Measurements from ENCODE around the gene ECM2. TPM values are rescaled to one million over a fixed set of nuclear protein-coding genes. Genes with fewer than 3 reads are reported as not detected.
A peak's percentile ranks its signal among the peaks of the same experiment; 100 is the strongest.

ECM2 gene
- total RNA-seq, 4 donors from 2014 or later = 9.6 to 20.1 (median 12.1) TPM

GRCh38 chr9:92509050-92509449 lies 26.7 kb downstream of the ECM2 start:
- no peak overlapping the region for H3K27ac ChIP-seq
- TF ChIP-seq POLR2A (IDR thresholded peaks at IDR 0.05) (no peak), CTCF (IDR thresholded peaks at IDR 0.05) (no peak)
- no peaks in the 10 kb centered on the region for H3K27me3 ChIP-seq
- H3K9me3 ChIP-seq = no peaks in the 10 kb centered on the region
- H3K4me3 ChIP-seq = no peak overlapping the region
- peaks cover 0 to 7% (median 0%) of the 10 kb centered on the region in 4 donors for H3K4me1 ChIP-seq
- no peak for DNase-seq
- no peaks in the 10 kb centered on the region for H3K36me3 ChIP-seq

GRCh38 chr9:92508018-92508820 lies 27.6 kb downstream of the ECM2 start:
- H3K27me3 ChIP-seq = no peaks in the 10 kb centered on the region
- peak overlapping the region in 1 of 4 donors; percentile 74 for H3K27ac ChIP-seq
- H3K4me1 ChIP-seq = peaks cover 0 to 7% (median 0%) of the 10 kb centered on the region in 4 donors
- H3K9me3 ChIP-seq = no peaks in the 10 kb centered on the region
- DNase-seq = no peak
- TF ChIP-seq POLR2A (IDR thresholded peaks at IDR 0.05) (no peak), CTCF (IDR thresholded peaks at IDR 0.05) (no peak)
- no peak overlapping the region for H3K4me3 ChIP-seq
- no peaks in the 10 kb centered on the region for H3K36me3 ChIP-seq

- no peaks in the 10 kb centered on the region for H3K27me3 ChIP-seq
- H3K4me3 ChIP-seq = no peak overlapping the region
- H3K36me3 ChIP-seq = no peaks in the 10 kb centered on the region
- H3K27ac ChIP-seq = peak overlapping the region in 1 of 4 donors; percentile 74
- peaks cover 0 to 7% (median 0%) of the 10 kb centered on the region in 4 donors for H3K4me1 ChIP-seq
- TF ChIP-seq POLR2A (IDR thresholded peaks at IDR 0.05) (no peak), CTCF (IDR thresholded peaks at IDR 0.05) (no peak)
- H3K9me3 ChIP-seq = no peaks in the 10 kb centered on the region
- no peak for DNase-seq
Measured at GRCh38 chr9:92507496-92507895, 28.3 kb downstream of the ECM2 start.

GRCh38 chr9:92507005-92507404 lies 28.8 kb downstream of the ECM2 start:
- TF ChIP-seq POLR2A (IDR thresholded peaks at IDR 0.05) = no peak
- peak in 2 of 6 experiments; percentile 14 to 20 for TF ChIP-seq CTCF (IDR thresholded peaks at IDR 0.05)
- no peak for DNase-seq
- peaks cover 0 to 7% (median 0%) of the 10 kb centered on the region in 4 donors for H3K4me1 ChIP-seq
- no peaks in the 10 kb centered on the region for H3K27me3 ChIP-seq
- H3K9me3 ChIP-seq = no peaks in the 10 kb centered on the region
- peak overlapping the region in 1 of 4 donors; percentile 74 for H3K27ac ChIP-seq
- H3K4me3 ChIP-seq = no peak overlapping the region
- H3K36me3 ChIP-seq = no peaks in the 10 kb centered on the region

- H3K27me3 ChIP-seq = no peaks in the 10 kb centered on the region
- H3K4me3 ChIP-seq = no peak overlapping the region
- H3K4me1 ChIP-seq = peaks cover 0 to 7% (median 0%) of the 10 kb centered on the region in 4 donors
- no peak for TF ChIP-seq POLR2A (IDR thresholded peaks at IDR 0.05)
- no peak for TF ChIP-seq CTCF (IDR thresholded peaks at IDR 0.05)
- H3K9me3 ChIP-seq = no peaks in the 10 kb centered on the region
- DNase-seq = no peak
- peak overlapping the region in 2 of 4 donors; percentile 11 to 74 for H3K27ac ChIP-seq
- no peaks in the 10 kb centered on the region for H3K36me3 ChIP-seq
Measured at GRCh38 chr9:92506184-92506857, 29.5 kb downstream of the ECM2 start.

Data from Peyer's patch (tissue), 4 donors.